HepG2 (cell line): ENCODE results near the gene RFFL. TPM values are rescaled to one million over a fixed set of nuclear protein-coding genes. Genes with fewer than 3 reads are reported as not detected.

Source experiments
- DNMT1 ChIP-seq: sonication (generic); formaldehyde crosslinking; IDR thresholded peaks from 2 replicates; pipeline ENCODE4 v1.5.1; 2020; ENCODE audit warnings: mild to moderate bottlenecking, missing genetic modification reagents
- MAZ ChIP-seq, 2 experiments: sonication (generic) in 1 of 2; formaldehyde crosslinking in 1 of 2; IDR thresholded peaks; 2 replicates each; pipeline versions ENCODE4 v1.5.0 to v1.6.1; 2012 to 2020; ENCODE audit warnings: low read depth in 2 of 2, mild to moderate bottlenecking in 2 of 2, borderline replicate concordance in 1 of 2, improper control_type of control experiment in 1 of 2, low read length in 1 of 2, missing genetic modification reagents in 1 of 2, moderate library complexity in 1 of 2
- RARG ChIP-seq: sonication (generic); formaldehyde crosslinking; IDR thresholded peaks from 2 replicates; pipeline ENCODE4 v1.4.0; 2020; ENCODE audit warnings: low read depth, mild to moderate bottlenecking, missing genetic modification reagents
- ZNF138 ChIP-seq: sonication (generic); formaldehyde crosslinking; IDR thresholded peaks from 2 replicates; pipeline ENCODE4 v1.5.0; 2020; ENCODE audit warnings: mild to moderate bottlenecking, low read depth, missing genetic modification reagents
- ZNF24 ChIP-seq: fragments of 450-650 bp; IDR thresholded peaks from 2 replicates; pipeline ENCODE4 v1.6.1; 2017; ENCODE audit warnings: antibody characterized with exemption, mild to moderate bottlenecking
- ZNF768 ChIP-seq: sonication (generic); formaldehyde crosslinking; IDR thresholded peaks from 2 replicates; pipeline ENCODE4 v1.4.0; 2020; ENCODE audit warnings: missing genetic modification reagents
- ZNF891 ChIP-seq: sonication (generic); formaldehyde crosslinking; IDR thresholded peaks from 2 replicates; pipeline ENCODE4 v1.5.0; 2020; ENCODE audit warnings: mild to moderate bottlenecking, missing genetic modification reagents
- polyA plus RNA-seq, 8 experiments: library from polyadenylated mRNA; depleted of rRNA in 3 of 8; stranded (reverse) in 7 of 8; unstranded in 1 of 8; fragments of >200 nt; fragmentation: Illumina TruSeq in 4 of 8; extraction: Trizol in 4 of 8; gene quantifications; 2 replicates each; pipeline versions ENCODE4 v1.2.1 to v1.2.3, GENCODE V29; 2011 to 2016; ENCODE audit warnings: low read depth in 4 of 8, missing spikeins in 1 of 8, mixed read lengths in 1 of 8; ENCODE audit not compliant: insufficient read depth in 1 of 8
- total RNA-seq, 5 experiments: library from RNA; depleted of rRNA; stranded (reverse); fragments of >200 nt; fragmentation: Illumina TruSeq; extraction: Trizol; gene quantifications; 2 replicates each; pipeline ENCODE4 v1.2.3, GENCODE V29; 2016; ENCODE audit warnings: low read depth in 1 of 5
- TF ChIP-seq, protein P1 (sequence below): sonication (generic); formaldehyde crosslinking; IDR thresholded peaks from 2 replicates; pipeline ENCODE4 v1.8.0; 2022; ENCODE audit warnings: missing genetic modification reagents, mild to moderate bottlenecking, borderline replicate concordance
- TF ChIP-seq, protein P2 (sequence below): sonication (generic); formaldehyde crosslinking; IDR thresholded peaks from 2 replicates; pipeline ENCODE4 v1.5.0; 2020; ENCODE audit warnings: missing genetic modification reagents
- TF ChIP-seq, protein P3 (sequence below), 2 experiments: fragments of 450-650 bp in 1 of 2; sonication (generic) in 1 of 2; formaldehyde crosslinking in 1 of 2; IDR thresholded peaks; 2 replicates each; pipeline versions ENCODE4 v1.6.1 to v1.8.0; 2016 to 2022; ENCODE audit warnings: antibody characterized with exemption in 1 of 2, mild to moderate bottlenecking in 1 of 2, missing genetic modification reagents in 1 of 2
- TF ChIP-seq, protein P4 (sequence below): sonication (generic); formaldehyde crosslinking; IDR thresholded peaks from 2 replicates; pipeline ENCODE4 v1.9.0; 2022; ENCODE audit warnings: missing genetic modification reagents, mild to moderate bottlenecking, borderline replicate concordance
- TF ChIP-seq, protein P5 (sequence below): sonication (generic); formaldehyde crosslinking; conservative IDR thresholded peaks from 2 replicates; pipeline ENCODE4 v1.4.0; 2020; ENCODE audit warnings: missing genetic modification reagents

The RFFL gene
- total and polyA plus RNA-seq, 2 of the 13 experiments (the other 11 are each of a cell fraction or from before 2014, with no cell fraction given) = 24.3 to 48.6 TPM

DNA sequence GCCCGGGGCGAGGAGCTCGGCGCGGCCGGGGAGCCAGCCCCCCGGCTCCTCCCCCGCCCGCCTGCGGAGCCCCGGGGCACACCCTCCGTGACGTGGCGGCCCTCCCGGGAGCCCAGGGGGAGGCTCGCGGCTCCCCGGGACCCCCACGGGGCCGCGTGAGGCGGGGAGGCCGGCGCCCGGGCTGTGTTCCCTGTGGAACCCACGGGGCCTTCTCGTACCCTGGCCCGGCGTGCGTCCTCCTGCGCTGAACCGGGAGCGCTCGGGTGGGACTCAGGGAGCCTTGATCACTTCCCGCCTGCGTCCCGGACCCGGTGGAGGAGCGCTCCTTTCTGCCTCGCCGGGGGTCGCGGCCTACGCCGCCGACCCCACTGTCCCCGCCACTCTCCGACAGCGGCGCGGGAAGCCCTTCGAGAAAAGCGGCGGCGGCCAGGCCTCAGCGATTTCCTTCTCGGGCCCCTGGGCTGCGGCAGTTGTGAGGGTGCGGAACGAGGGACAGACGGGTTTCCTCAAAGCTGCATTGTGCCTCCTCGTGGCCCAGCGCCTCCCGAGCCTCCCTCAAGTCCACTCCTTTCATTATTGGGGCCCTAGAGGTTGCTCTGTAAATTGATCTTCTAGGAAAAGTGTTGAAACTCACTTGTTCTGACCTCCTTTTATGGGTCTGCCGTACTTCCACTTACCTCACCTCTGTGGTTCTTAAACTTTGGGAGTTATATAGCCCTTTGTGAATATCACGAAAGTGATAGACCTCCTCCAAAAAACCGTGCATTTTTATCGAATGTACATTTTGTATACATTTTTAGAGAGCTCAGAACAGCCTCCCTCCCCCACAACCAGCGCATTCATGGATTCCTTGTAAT lies 82.6 kb downstream of the RFFL start (continued):
- TF ChIP-seq, protein P1, sequence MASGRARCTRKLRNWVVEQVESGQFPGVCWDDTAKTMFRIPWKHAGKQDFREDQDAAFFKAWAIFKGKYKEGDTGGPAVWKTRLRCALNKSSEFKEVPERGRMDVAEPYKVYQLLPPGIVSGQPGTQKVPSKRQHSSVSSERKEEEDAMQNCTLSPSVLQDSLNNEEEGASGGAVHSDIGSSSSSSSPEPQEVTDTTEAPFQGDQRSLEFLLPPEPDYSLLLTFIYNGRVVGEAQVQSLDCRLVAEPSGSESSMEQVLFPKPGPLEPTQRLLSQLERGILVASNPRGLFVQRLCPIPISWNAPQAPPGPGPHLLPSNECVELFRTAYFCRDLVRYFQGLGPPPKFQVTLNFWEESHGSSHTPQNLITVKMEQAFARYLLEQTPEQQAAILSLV (CRISPR knock-in tag) = peak; percentile 25; the same call in 1 of the 2 replicates
- TF ChIP-seq ZNF138 (0 out of 2 replicates have a peak, but pooled peaks have one; percentile 22), ZNF24 (0 out of 2 replicates have a peak, but pooled peaks have one; percentile 25), RARG (CRISPR knock-in tag) (no peak), DNMT1 (CRISPR knock-in tag) (no peak), ZNF891 (peak; percentile 82), ZNF768 (no peak), MAZ (IDR thresholded peaks at IDR 0.05; ENCODE audit: borderline replicate concordance, low read depth, low read length) (no peak), MAZ (CRISPR knock-in tag; IDR thresholded peaks at IDR 0.05; ENCODE audit: low read depth) (no peak; the same call in 1 of the 2 replicates)
- TF ChIP-seq, protein P2, sequence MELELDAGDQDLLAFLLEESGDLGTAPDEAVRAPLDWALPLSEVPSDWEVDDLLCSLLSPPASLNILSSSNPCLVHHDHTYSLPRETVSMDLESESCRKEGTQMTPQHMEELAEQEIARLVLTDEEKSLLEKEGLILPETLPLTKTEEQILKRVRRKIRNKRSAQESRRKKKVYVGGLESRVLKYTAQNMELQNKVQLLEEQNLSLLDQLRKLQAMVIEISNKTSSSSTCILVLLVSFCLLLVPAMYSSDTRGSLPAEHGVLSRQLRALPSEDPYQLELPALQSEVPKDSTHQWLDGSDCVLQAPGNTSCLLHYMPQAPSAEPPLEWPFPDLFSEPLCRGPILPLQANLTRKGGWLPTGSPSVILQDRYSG (CRISPR knock-in tag) = no peak
- TF ChIP-seq, protein P3, sequence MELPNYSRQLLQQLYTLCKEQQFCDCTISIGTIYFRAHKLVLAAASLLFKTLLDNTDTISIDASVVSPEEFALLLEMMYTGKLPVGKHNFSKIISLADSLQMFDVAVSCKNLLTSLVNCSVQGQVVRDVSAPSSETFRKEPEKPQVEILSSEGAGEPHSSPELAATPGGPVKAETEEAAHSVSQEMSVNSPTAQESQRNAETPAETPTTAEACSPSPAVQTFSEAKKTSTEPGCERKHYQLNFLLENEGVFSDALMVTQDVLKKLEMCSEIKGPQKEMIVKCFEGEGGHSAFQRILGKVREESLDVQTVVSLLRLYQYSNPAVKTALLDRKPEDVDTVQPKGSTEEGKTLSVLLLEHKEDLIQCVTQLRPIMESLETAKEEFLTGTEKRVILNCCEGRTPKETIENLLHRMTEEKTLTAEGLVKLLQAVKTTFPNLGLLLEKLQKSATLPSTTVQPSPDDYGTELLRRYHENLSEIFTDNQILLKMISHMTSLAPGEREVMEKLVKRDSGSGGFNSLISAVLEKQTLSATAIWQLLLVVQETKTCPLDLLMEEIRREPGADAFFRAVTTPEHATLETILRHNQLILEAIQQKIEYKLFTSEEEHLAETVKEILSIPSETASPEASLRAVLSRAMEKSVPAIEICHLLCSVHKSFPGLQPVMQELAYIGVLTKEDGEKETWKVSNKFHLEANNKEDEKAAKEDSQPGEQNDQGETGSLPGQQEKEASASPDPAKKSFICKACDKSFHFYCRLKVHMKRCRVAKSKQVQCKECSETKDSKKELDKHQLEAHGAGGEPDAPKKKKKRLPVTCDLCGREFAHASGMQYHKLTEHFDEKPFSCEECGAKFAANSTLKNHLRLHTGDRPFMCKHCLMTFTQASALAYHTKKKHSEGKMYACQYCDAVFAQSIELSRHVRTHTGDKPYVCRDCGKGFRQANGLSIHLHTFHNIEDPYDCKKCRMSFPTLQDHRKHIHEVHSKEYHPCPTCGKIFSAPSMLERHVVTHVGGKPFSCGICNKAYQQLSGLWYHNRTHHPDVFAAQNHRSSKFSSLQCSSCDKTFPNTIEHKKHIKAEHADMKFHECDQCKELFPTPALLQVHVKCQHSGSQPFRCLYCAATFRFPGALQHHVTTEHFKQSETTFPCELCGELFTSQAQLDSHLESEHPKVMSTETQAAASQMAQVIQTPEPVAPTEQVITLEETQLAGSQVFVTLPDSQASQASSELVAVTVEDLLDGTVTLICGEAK (IDR thresholded peaks at IDR 0.05) = no peak
- TF ChIP-seq, protein P3 (CRISPR knock-in tag; IDR thresholded peaks at IDR 0.05) = peak; percentile 28
- TF ChIP-seq, protein P4, sequence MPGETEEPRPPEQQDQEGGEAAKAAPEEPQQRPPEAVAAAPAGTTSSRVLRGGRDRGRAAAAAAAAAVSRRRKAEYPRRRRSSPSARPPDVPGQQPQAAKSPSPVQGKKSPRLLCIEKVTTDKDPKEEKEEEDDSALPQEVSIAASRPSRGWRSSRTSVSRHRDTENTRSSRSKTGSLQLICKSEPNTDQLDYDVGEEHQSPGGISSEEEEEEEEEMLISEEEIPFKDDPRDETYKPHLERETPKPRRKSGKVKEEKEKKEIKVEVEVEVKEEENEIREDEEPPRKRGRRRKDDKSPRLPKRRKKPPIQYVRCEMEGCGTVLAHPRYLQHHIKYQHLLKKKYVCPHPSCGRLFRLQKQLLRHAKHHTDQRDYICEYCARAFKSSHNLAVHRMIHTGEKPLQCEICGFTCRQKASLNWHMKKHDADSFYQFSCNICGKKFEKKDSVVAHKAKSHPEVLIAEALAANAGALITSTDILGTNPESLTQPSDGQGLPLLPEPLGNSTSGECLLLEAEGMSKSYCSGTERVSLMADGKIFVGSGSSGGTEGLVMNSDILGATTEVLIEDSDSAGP (CRISPR knock-in tag) = peak; percentile 97; the same call in 1 of the 2 replicates
- TF ChIP-seq, protein P5, sequence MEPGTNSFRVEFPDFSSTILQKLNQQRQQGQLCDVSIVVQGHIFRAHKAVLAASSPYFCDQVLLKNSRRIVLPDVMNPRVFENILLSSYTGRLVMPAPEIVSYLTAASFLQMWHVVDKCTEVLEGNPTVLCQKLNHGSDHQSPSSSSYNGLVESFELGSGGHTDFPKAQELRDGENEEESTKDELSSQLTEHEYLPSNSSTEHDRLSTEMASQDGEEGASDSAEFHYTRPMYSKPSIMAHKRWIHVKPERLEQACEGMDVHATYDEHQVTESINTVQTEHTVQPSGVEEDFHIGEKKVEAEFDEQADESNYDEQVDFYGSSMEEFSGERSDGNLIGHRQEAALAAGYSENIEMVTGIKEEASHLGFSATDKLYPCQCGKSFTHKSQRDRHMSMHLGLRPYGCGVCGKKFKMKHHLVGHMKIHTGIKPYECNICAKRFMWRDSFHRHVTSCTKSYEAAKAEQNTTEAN (CRISPR knock-in tag) = no peak
